H1 (cell line): ENCODE measurements around the gene TMEM134.

Experiments
- CTCF ChIP-seq, 3 experiments: IDR thresholded peaks; 1 replicate in 2 of 3; 2 replicates in 1 of 3; pipeline versions ENCODE4 v1.5.1 to v1.6.1; 2011; ENCODE audit warnings: low read length in 3 of 3, mild to moderate bottlenecking in 3 of 3, inconsistent platforms in 2 of 3, low read depth in 1 of 3, moderate library complexity in 1 of 3; ENCODE audit not compliant: insufficient read depth in 1 of 3; ENCODE audit errors: control extremely low read depth in 1 of 3
- POU5F1 ChIP-seq: IDR thresholded peaks from 2 replicates; pipeline ENCODE4 v1.6.1; 2011; ENCODE audit warnings: low read depth, mild to moderate bottlenecking, low read length, moderate library complexity

- TF ChIP-seq CTCF (IDR thresholded peaks at IDR 0.05; ENCODE audit: control extremely low read depth in 1 of 3, insufficient read depth in 1 of 3, low read depth in 1 of 3, low read length in 3 of 3) (no peak), POU5F1 (no peak)
Observed at GRCh38 chr11:67506426-67507051, 37.5 kb upstream of the TMEM134 start.
